Esophagus muscularis mucosa (tissue), 3 donors: ENCODE measurements around the gene GRAMD4.

Experiments
- POLR2AphosphoS5 ChIP-seq, 2 donors: sonication (generic); formaldehyde crosslinking; IDR thresholded peaks; one replicate each; pipeline ENCODE4 v1.6.1; 2017; ENCODE audit warnings: antibody characterized with exemption in 2 of 2
- TF ChIP-seq, protein P1 (sequence below), 3 experiments: fragments of 200-600 bp in 2 of 3; fragments of 450-650 bp in 1 of 3; sonication (generic) in 2 of 3; IDR thresholded peaks; one replicate each; pipeline ENCODE4 v1.5.1; 2017 to 2019; ENCODE audit warnings: antibody characterized with exemption in 3 of 3, mild to moderate bottlenecking in 2 of 3, moderate library complexity in 1 of 3

DNA sequence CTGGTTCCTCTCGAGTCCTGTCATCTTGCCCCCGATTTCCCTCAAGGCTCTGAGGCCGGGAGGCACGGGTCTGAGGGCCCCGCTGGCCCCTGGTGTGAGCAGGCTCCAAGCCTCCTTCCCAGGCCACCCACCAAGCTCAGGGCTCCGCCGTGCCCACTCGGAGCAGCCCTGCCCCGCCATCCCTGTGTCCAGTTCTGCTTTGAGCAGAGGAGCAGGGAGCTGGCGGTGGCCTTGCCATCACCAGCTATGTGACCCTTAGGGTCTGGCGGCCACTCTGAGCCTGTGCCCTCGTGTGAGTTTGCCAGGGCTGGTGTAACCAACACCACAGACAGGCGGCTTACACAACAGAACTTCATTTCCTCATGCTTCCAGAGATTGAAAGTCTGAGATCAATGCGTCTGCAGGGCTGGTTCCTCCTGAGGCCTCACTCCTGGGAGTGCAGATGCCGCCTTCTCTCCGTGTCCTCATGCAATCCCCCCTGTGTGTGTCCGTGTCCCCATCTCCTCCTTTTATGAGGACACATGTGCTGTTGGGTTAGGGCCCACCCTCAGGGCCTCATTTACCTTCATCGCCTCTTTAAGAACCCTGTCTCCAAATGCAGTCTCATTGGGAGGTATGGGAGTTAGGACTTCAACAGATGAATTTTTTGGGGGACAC lies 46.3 kb upstream of the GRAMD4 start:
- TF ChIP-seq, protein P1, sequence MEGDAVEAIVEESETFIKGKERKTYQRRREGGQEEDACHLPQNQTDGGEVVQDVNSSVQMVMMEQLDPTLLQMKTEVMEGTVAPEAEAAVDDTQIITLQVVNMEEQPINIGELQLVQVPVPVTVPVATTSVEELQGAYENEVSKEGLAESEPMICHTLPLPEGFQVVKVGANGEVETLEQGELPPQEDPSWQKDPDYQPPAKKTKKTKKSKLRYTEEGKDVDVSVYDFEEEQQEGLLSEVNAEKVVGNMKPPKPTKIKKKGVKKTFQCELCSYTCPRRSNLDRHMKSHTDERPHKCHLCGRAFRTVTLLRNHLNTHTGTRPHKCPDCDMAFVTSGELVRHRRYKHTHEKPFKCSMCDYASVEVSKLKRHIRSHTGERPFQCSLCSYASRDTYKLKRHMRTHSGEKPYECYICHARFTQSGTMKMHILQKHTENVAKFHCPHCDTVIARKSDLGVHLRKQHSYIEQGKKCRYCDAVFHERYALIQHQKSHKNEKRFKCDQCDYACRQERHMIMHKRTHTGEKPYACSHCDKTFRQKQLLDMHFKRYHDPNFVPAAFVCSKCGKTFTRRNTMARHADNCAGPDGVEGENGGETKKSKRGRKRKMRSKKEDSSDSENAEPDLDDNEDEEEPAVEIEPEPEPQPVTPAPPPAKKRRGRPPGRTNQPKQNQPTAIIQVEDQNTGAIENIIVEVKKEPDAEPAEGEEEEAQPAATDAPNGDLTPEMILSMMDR (IDR thresholded peaks at IDR 0.05) = no peak
- no peak for TF ChIP-seq POLR2AphosphoS5 (IDR thresholded peaks at IDR 0.05)
